Heart left ventricle (tissue), 13 donors: ENCODE data around the gene XRCC3.

Experiments used
- POLR2A ChIP-seq, 2 donors: fragments of 450-650 bp; IDR thresholded peaks; one replicate each; pipeline ENCODE4 v1.6.1; 2017; ENCODE audit warnings: antibody characterized with exemption in 2 of 2, mild to moderate bottlenecking in 2 of 2, moderate library complexity in 2 of 2
- TF ChIP-seq, protein P1 (sequence below), 12 donors: fragments of 200-600 bp; sonication (generic) in 4 of 12; IDR thresholded peaks; one replicate each; pipeline versions ENCODE4 v1.5.0 to v1.8.0; 2018 to 2022; ENCODE audit warnings: antibody characterized with exemption in 12 of 12, mild to moderate bottlenecking in 5 of 12
- donor health status: ischemic (EF 13 %, LVEDD 7.1; RV severe dilation, severe dysfunction).
- donor health status: DM: no; HTN: yes; CAD: no.
- donor health status: DM: no; HTN: no; CAD: no.
- donor health status: ischemic (EF 25% LVEDD 6.9; RV normal size, moderate dysfunction).
- donor health status: ischemic (EF 25% LVEDD 5.7; RV mildly dilated, moderate dysfunction).
- donor health status: ischemic (EF 35%, LVEDD 5.7; RV mildly dilated, moderate dysfunction).
- donor health status: nonischemic (EF 11% LVEDD 7.7; RV severe dilation, severe dysfunction).
- donor health status: DM: yes; HTN: yes; CAD: no.
- donor health status: PGD.
- donor health status: ischemic (EF 29% LVEDD 5.4; RV normal size, mild dysfunction).
- donor health status: nonischemic (EF 23%, LVEDD 6.1; RV moderate dilation, normal function).

- no peak for TF ChIP-seq POLR2A (IDR thresholded peaks at IDR 0.05)
- TF ChIP-seq, protein P1, sequence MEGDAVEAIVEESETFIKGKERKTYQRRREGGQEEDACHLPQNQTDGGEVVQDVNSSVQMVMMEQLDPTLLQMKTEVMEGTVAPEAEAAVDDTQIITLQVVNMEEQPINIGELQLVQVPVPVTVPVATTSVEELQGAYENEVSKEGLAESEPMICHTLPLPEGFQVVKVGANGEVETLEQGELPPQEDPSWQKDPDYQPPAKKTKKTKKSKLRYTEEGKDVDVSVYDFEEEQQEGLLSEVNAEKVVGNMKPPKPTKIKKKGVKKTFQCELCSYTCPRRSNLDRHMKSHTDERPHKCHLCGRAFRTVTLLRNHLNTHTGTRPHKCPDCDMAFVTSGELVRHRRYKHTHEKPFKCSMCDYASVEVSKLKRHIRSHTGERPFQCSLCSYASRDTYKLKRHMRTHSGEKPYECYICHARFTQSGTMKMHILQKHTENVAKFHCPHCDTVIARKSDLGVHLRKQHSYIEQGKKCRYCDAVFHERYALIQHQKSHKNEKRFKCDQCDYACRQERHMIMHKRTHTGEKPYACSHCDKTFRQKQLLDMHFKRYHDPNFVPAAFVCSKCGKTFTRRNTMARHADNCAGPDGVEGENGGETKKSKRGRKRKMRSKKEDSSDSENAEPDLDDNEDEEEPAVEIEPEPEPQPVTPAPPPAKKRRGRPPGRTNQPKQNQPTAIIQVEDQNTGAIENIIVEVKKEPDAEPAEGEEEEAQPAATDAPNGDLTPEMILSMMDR (IDR thresholded peaks at IDR 0.05): no peak
Measured at GRCh38 chr14:103693515-103693914, 21.7 kb downstream of the XRCC3 start.
